Activated CD8-positive, alpha-beta memory T cell treated with anti-CD3 and anti-CD28 coated beads for 36 hours (primary cell): ENCODE data around the gene VLDLR. TPM values are rescaled to one million over a fixed set of nuclear protein-coding genes. Genes with fewer than 3 reads are reported as not detected.
"Not testable (repeated sequence)": the region's sequence is repeated elsewhere in the genome, so short reads cannot be mapped to it uniquely, and the experiment has no call there.

ENCODE experiments used
- CTCF ChIA-PET: fragments of 350-600 bp; sonication (Branson Sonifier 250); formaldehyde crosslinking; loops from one replicate; lab custom pipeline; 2021; ENCODE audit warnings: antibody characterized with exemption; lab: Charles Lee
- POLR2A ChIA-PET: fragments of 350-600 bp; sonication (Branson Sonifier 250); formaldehyde crosslinking; loops from one replicate; lab custom pipeline; 2021; ENCODE audit warnings: antibody characterized with exemption; lab: Charles Lee
- total RNA-seq, 2 experiments: library from RNA; stranded (reverse); gene quantifications; one replicate each; pipeline ENCODE4 v1.2.3, GENCODE V29; 2021

Gene VLDLR
- total RNA-seq, 2 experiments from 2014 or later, result 8.7 to 10.1 TPM

DNA sequence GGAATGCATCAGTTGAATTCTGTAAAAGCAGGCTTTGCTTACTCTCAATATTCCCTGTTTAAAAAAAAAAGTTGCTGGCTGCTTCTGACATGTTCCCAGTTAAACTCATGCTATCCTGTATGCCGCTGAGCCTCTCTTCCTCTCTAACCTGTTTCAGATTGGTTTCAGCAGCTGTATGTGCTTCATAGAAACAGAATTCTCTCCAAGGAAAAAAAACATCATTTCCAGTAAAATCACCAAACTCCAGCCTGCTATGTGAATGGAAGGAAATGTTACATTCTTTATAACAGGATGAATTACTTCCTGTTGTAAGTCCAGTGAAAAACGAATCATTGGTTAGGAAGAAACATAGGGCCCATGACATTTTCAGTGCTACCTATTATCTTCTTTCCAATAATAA is 70.0 kb downstream of the VLDLR start:
- CTCF ChIA-PET, result no interaction called here
- POLR2A ChIA-PET, result no interaction called here

DNA sequence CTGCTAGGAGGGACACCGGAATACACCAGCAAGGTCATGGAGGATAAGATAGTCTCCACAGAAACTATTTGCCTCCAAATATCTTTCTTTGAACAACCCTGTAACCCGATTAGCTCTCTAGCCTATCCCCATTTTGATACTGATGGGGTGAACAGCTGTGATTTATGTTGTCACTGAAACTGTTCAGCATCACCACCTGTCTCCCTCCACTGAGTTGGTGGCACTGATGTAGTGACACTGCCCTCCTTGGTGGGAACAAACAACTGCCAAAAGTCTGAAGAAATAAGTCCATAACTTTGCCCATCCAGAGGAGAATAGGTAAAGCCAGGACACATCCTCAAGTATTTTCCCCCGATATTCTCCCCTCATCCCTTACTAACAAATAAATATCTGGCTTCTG is 71.5 kb downstream of the VLDLR start:
- POLR2A ChIA-PET, result no interaction called here
- CTCF ChIA-PET, result interaction anchor here (1.2 kb wide), 1 partner anchor 39 kb away, joined by 3 read pairs; no protein-coding TSS in a partner anchor

GRCh38 chr9:2697492-2697891 is 75.9 kb downstream of the VLDLR start:
- ChIA-PET POLR2A (no interaction called here), CTCF (no interaction called here)

DNA sequence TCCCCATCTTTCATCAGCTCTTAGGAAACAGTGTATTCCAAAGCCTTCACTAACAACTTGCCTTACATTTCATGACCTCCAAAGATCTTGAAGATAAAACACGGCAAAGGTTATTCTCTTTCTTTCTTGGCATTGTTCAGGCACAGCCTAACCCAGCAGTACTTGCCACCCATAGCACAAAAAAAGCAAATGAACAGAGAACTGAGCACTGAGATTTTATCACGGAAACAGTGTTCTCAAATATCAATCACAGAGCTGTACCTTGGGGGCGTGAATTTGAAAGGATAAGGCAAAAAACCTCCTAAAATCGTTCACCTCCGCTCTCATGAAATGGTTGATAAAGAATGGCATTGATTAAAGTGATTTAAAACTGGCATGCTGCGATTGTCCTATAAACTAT is 78.8 kb downstream of the VLDLR start:
- ChIA-PET CTCF (no interaction called here), POLR2A (no interaction called here)

GRCh38 chr9:2700909-2701550 is 79.4 kb downstream of the VLDLR start:
- CTCF ChIA-PET, result no interaction called here
- POLR2A ChIA-PET, result no interaction called here

DNA sequence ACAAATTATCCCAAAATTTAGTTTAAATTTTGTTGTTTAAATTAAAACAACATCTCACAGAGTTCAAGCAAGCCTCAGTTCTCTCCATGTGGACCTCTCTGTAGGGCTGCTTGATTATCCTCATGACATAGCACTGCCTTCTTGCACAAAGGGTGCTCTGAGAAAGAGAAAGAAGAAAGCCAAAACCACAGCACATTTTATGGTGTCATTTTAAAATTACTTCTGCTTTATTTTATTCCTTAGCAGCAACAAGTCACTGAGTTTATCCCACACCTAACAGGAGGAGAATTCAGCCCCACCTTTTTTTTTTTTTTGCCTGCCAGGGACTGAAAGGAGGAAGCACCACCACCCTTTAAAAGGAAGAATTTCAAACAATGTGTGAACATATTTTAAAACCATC is 82.9 kb downstream of the VLDLR start:
- ChIA-PET CTCF (no interaction called here), POLR2A (no interaction called here)

DNA sequence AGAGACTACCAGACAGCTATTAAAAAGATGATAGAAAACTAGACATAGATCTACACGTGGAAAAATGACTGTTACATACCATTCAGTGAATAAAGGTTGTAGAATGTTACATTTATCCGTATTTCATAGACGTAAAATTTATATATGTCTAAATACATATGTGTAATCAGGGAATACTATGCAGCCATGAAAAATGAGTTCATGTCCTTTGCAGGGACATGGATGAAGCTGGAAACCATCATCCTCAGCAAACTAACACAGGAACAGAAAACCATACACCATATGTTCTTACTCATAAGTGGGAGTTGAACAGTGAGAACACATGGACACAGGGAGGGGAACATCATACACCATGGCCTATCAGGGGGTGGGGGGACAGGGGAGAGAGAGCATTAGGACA is 85.7 kb downstream of the VLDLR start:
- CTCF ChIA-PET, result interaction anchor here (0.8 kb wide), 1 partner anchor 425 kb away, joined by 3 read pairs; no protein-coding TSS in a partner anchor
- POLR2A ChIA-PET, result not testable (repeated sequence)

Other genes starting within 250 kb of the VLDLR start
- gene KCNV2, start 95.7 kb downstream of the VLDLR start, total RNA-seq, result not detected
- gene PUM3, start 222.3 kb downstream of the VLDLR start, total RNA-seq, result 100 to 1,000 TPM; 139 to 142 TPM